Colonic mucosa (tissue), 4 donors: ENCODE results near the gene WNT7A. TPM values are rescaled to one million over a fixed set of nuclear protein-coding genes. Genes with fewer than 3 reads are reported as not detected.

Experiments used
- DNase-seq: peaks from one replicate; pipeline ENCODE4 v3.0.0-alpha.2; 2020
- H3K27ac ChIP-seq: fragments of 200-600 bp; one replicate; pipeline ENCODE4 v1.8.0; 2021
- H3K27me3 ChIP-seq: fragments of 200-600 bp; one replicate; pipeline ENCODE4 v1.8.0; 2021
- H3K36me3 ChIP-seq: fragments of 200-600 bp; one replicate; pipeline ENCODE4 v1.8.0; 2021
- H3K4me1 ChIP-seq: fragments of 200-600 bp; one replicate; pipeline ENCODE4 v1.8.0; 2021; ENCODE audit warnings: mild to moderate bottlenecking
- H3K4me3 ChIP-seq: fragments of 200-600 bp; one replicate; pipeline ENCODE4 v1.8.0; 2021
- H3K9ac ChIP-seq, 2 donors: one replicate each; pipeline ENCODE4 v1.7.0; 2013; ENCODE audit warnings: control low read depth in 2 of 2, low read depth in 2 of 2, low read length in 2 of 2
- H3K9me3 ChIP-seq: fragments of 200-600 bp; one replicate; pipeline ENCODE4 v1.8.0; 2021
- CTCF ChIP-seq: fragments of 200-600 bp; IDR thresholded peaks from one replicate; pipeline ENCODE4 v1.8.0; 2022; ENCODE audit warnings: antibody characterized with exemption, mild to moderate bottlenecking
- intact Hi-C: fragments of 100-400 bp; cut with DNase I; formaldehyde crosslinking; loops from one replicate; pipeline ENCODE4 v1.14.1; 2022
- total RNA-seq, 2 donors: library from RNA; stranded (reverse); fragmentation: NEBNext Ultra II Directional in 1 of 2; extraction: Animal tissue kit (Norgen Biotek cat#: 25700) in 1 of 2; gene quantifications; one replicate each; pipeline ENCODE4 v1.2.1, GENCODE V29; 2021
- donor health status: healthy.
- donor health status: DM: no; HTN: no; CAD: no.
- donor health status: DM: no; HTN: no; CAD: no.

The WNT7A gene
- total RNA-seq, 2 donors from 2014 or later = not detected

- Histone ChIP-seq H3K9me3 (no peaks in the 10 kb centered on the region), H3K27me3 (no peaks in the 10 kb centered on the region), H3K4me1 (no peaks in the 10 kb centered on the region), H3K4me3 (no peak overlapping the region), H3K36me3 (no peaks in the 10 kb centered on the region), H3K27ac (no peak overlapping the region), H3K9ac (no peak overlapping the region)
- DNase-seq = no peak
- intact Hi-C loops = no loop called here
- TF ChIP-seq CTCF = no peak
Measured at GRCh38 chr3:13827699-13828098, 52.2 kb downstream of the WNT7A start.

- Histone ChIP-seq H3K36me3 (no peaks in the 10 kb centered on the region), H3K9ac (no peak overlapping the region), H3K4me1 (no peaks in the 10 kb centered on the region), H3K4me3 (no peak overlapping the region), H3K27ac (no peak overlapping the region), H3K27me3 (no peaks in the 10 kb centered on the region), H3K9me3 (no peaks in the 10 kb centered on the region)
- no peak for DNase-seq
- no peak for TF ChIP-seq CTCF
- intact Hi-C loops = no loop called here
Measured at GRCh38 chr3:13827256-13827655, 52.6 kb downstream of the WNT7A start.

- Histone ChIP-seq H3K27me3 (no peaks in the 10 kb centered on the region), H3K27ac (no peak overlapping the region), H3K4me1 (no peaks in the 10 kb centered on the region), H3K36me3 (no peaks in the 10 kb centered on the region), H3K9me3 (no peaks in the 10 kb centered on the region), H3K4me3 (no peak overlapping the region), H3K9ac (no peak overlapping the region)
- no peak for TF ChIP-seq CTCF
- intact Hi-C loops = no loop called here
- no peak for DNase-seq
Measured at GRCh38 chr3:13826672-13827071, 53.2 kb downstream of the WNT7A start.

- Histone ChIP-seq H3K4me1 (no peaks in the 10 kb centered on the region), H3K9me3 (no peaks in the 10 kb centered on the region), H3K27me3 (no peaks in the 10 kb centered on the region), H3K4me3 (no peak overlapping the region), H3K9ac (no peak overlapping the region), H3K36me3 (no peaks in the 10 kb centered on the region), H3K27ac (no peak overlapping the region)
- TF ChIP-seq CTCF = no peak
- intact Hi-C loops = no loop called here
- DNase-seq = no peak
Measured at GRCh38 chr3:13825821-13826220, 54.0 kb downstream of the WNT7A start.

GRCh38 chr3:13825311-13825579 lies 54.6 kb downstream of the WNT7A start:
- no peaks in the 10 kb centered on the region for H3K9me3 ChIP-seq
- H3K36me3 ChIP-seq = no peaks in the 10 kb centered on the region
- DNase-seq = no peak
- no peak for TF ChIP-seq CTCF
- intact Hi-C loops = no loop called here
- no peak overlapping the region for H3K4me3 ChIP-seq
- no peaks in the 10 kb centered on the region for H3K4me1 ChIP-seq
- no peak overlapping the region for H3K9ac ChIP-seq
- H3K27ac ChIP-seq = no peak overlapping the region
- no peaks in the 10 kb centered on the region for H3K27me3 ChIP-seq
